H1 (cell line): ENCODE measurements around the gene CHST1. TPM values are rescaled to one million over a fixed set of nuclear protein-coding genes. Genes with fewer than 3 reads are reported as not detected.

Experiments used
- CTCF ChIA-PET: fragments of 300-600 bp; sonication (Branson Sonifier 250); formaldehyde crosslinking; loops from one replicate; lab custom pipeline; 2021; ENCODE audit not compliant: partially characterized antibody; lab: Charles Lee
- POLR2A ChIA-PET: fragments of 300-600 bp; sonication (Branson Sonifier 250); formaldehyde crosslinking; loops from one replicate; lab custom pipeline; 2021; ENCODE audit warnings: inconsistent platforms; ENCODE audit not compliant: partially characterized antibody; lab: Charles Lee
- DNase-seq, 2 experiments: peaks; one replicate each; pipeline versions ENCODE4 v3.0.0 to v3.0.0-alpha.2; 2010 to 2022; ENCODE audit warnings: low spot score in 2 of 2, low read depth in 1 of 2, mixed read lengths in 1 of 2
- FAIRE-seq: peaks from 2 replicates; lab custom pipeline; 2011; peaks lifted over from hg19 to GRCh38; lab: Jason Lieb, UNC
- H2AFZ ChIP-seq: 2 replicates; pipeline ENCODE4 v1.8.1; 2012; ENCODE audit warnings: low read length, inconsistent platforms
- H2AK5ac ChIP-seq: 2 replicates; pipeline ENCODE4 v1.6.1; 2013; ENCODE audit warnings: low read depth, low read length
- H2BK120ac ChIP-seq: replicated peaks from 2 replicates; pipeline ENCODE3; 2013; ENCODE audit warnings: low read depth, low read length, inconsistent platforms
- H2BK12ac ChIP-seq: 2 replicates; pipeline ENCODE4 v1.6.1; 2013; ENCODE audit warnings: low read depth, low read length
- H2BK15ac ChIP-seq: 2 replicates; pipeline ENCODE4 v1.6.1; 2013; ENCODE audit warnings: low read length
- H2BK20ac ChIP-seq: 2 replicates; pipeline ENCODE4 v1.6.1; 2013; ENCODE audit warnings: low read length
- H2BK5ac ChIP-seq: 2 replicates; pipeline ENCODE4 v1.6.1; 2013; ENCODE audit warnings: low read depth, low read length
- H3K14ac ChIP-seq: 2 replicates; pipeline ENCODE4 v1.6.1; 2013; ENCODE audit warnings: inconsistent platforms; ENCODE audit not compliant: insufficient read length
- H3K18ac ChIP-seq: 2 replicates; pipeline ENCODE4 v1.6.1; 2013; ENCODE audit warnings: low read length; ENCODE audit errors: extremely low read depth
- H3K23ac ChIP-seq: 2 replicates; pipeline ENCODE4 v1.6.1; 2013; ENCODE audit warnings: inconsistent platforms; ENCODE audit not compliant: insufficient read length
- H3K23me2 ChIP-seq: 2 replicates; pipeline ENCODE4 v1.6.1; 2013; ENCODE audit warnings: low read depth, low read length
- H3K27ac ChIP-seq: 2 replicates; pipeline ENCODE4 v1.6.1; 2011; ENCODE audit warnings: low read depth, low read length, inconsistent platforms
- H3K27me3 ChIP-seq, 4 experiments: replicated peaks in 1 of 4; 1 replicate in 1 of 4; 2 replicates in 3 of 4; pipeline versions ENCODE4 v1.6.1 to v1.8.1; 2011 to 2013; ENCODE audit warnings: low read length in 3 of 4, mild to moderate bottlenecking in 3 of 4, inconsistent platforms in 2 of 4, mixed read lengths in 2 of 4, moderate library complexity in 1 of 4; ENCODE audit not compliant: control insufficient read depth in 3 of 4, insufficient read depth in 3 of 4; ENCODE audit errors: extremely low read depth in 1 of 4
- H3K36me3 ChIP-seq, 4 experiments: 2 replicates each; pipeline versions ENCODE4 v1.6.1 to v1.8.1; 2011 to 2013; ENCODE audit warnings: mild to moderate bottlenecking in 4 of 4, low read length in 3 of 4, moderate library complexity in 2 of 4, control low read depth in 1 of 4, inconsistent platforms in 1 of 4; ENCODE audit not compliant: insufficient read depth in 4 of 4, control insufficient read depth in 2 of 4
- H3K4ac ChIP-seq: replicated peaks from 2 replicates; pipeline ENCODE3; 2013; ENCODE audit warnings: low read length, low read depth, mixed read lengths, inconsistent platforms; ENCODE audit not compliant: insufficient read length
- H3K4me1 ChIP-seq, 4 experiments: replicated peaks in 1 of 4; 1 replicate in 1 of 4; 2 replicates in 3 of 4; pipeline versions ENCODE4 v1.6.1 to v1.8.1; 2011 to 2013; ENCODE audit warnings: low read length in 3 of 4, inconsistent platforms in 2 of 4, mixed read lengths in 1 of 4; ENCODE audit not compliant: insufficient read depth in 4 of 4, control insufficient read depth in 3 of 4
- H3K4me2 ChIP-seq, 2 experiments: 2 replicates each; pipeline versions ENCODE4 v1.6.1 to v1.8.1; 2011 to 2013; ENCODE audit warnings: low read depth in 2 of 2, low read length in 2 of 2, control low read depth in 1 of 2, inconsistent platforms in 1 of 2, mild to moderate bottlenecking in 1 of 2; ENCODE audit not compliant: insufficient read depth in 1 of 2
- H3K4me3 ChIP-seq, 4 experiments: fragments of 200-600, 300-600 bp in 1 of 4; sonication (generic), shearing (Covaris generic), sonication (Bioruptor Twin) in 1 of 4; 2 replicates each; pipeline versions ENCODE4 v1.5.1 to v1.8.1; 2011 to 2016; ENCODE audit warnings: low read length in 4 of 4, low read depth in 3 of 4, control low read depth in 2 of 4, inconsistent platforms in 2 of 4, mild to moderate bottlenecking in 2 of 4, mixed read lengths in 1 of 4, moderate library complexity in 1 of 4; ENCODE audit not compliant: insufficient read depth in 2 of 4; ENCODE audit errors: extremely low read depth in 1 of 4
- H3K56ac ChIP-seq: replicated peaks from 2 replicates; pipeline ENCODE3; 2013; ENCODE audit warnings: low read depth, mild to moderate bottlenecking, mixed read lengths, low read length, inconsistent platforms; ENCODE audit not compliant: insufficient read length
- H3K79me1 ChIP-seq: 2 replicates; pipeline ENCODE4 v1.6.1; 2013; ENCODE audit warnings: low read depth, low read length, control low read depth
- H3K79me2 ChIP-seq, 2 experiments: 2 replicates each; pipeline versions ENCODE4 v1.6.1 to v1.8.1; 2012 to 2013; ENCODE audit warnings: low read length in 2 of 2, mild to moderate bottlenecking in 2 of 2, inconsistent platforms in 1 of 2; ENCODE audit not compliant: insufficient read depth in 2 of 2, control insufficient read depth in 1 of 2
- H3K9ac ChIP-seq, 4 experiments: replicated peaks in 1 of 4; 1 replicate in 1 of 4; 2 replicates in 3 of 4; pipeline versions ENCODE4 v1.6.1 to v1.8.1; 2011 to 2013; ENCODE audit warnings: low read depth in 3 of 4, low read length in 3 of 4, control low read depth in 2 of 4, mild to moderate bottlenecking in 2 of 4, moderate library complexity in 2 of 4, inconsistent platforms in 1 of 4; ENCODE audit errors: extremely low read depth in 1 of 4
- H3K9me3 ChIP-seq, 2 experiments: 2 replicates each; pipeline versions ENCODE4 v1.6.1 to v1.8.1; 2012 to 2013; ENCODE audit warnings: mild to moderate bottlenecking in 2 of 2, moderate library complexity in 2 of 2, control low read depth in 1 of 2, inconsistent platforms in 1 of 2, low read depth in 1 of 2, low read length in 1 of 2, mixed read lengths in 1 of 2; ENCODE audit not compliant: insufficient read depth in 2 of 2
- H4K20me1 ChIP-seq, 2 experiments: replicated peaks in 1 of 2; 2 replicates each; pipeline versions ENCODE3 to v1.8.1; 2011 to 2013; ENCODE audit warnings: inconsistent platforms in 2 of 2, low read length in 2 of 2, mild to moderate bottlenecking in 1 of 2; ENCODE audit not compliant: insufficient read depth in 2 of 2, control insufficient read depth in 1 of 2
- H4K5ac ChIP-seq: 2 replicates; pipeline ENCODE4 v1.6.1; 2013; ENCODE audit warnings: low read length, low read depth, mixed read lengths, inconsistent platforms; ENCODE audit not compliant: insufficient read length
- H4K8ac ChIP-seq: 2 replicates; pipeline ENCODE4 v1.8.0; 2013; ENCODE audit warnings: mild to moderate bottlenecking, moderate library complexity, low read length, inconsistent platforms; ENCODE audit not compliant: insufficient read depth; ENCODE audit errors: extremely low read depth
- H4K91ac ChIP-seq: replicated peaks from 2 replicates; pipeline ENCODE3; 2013; ENCODE audit warnings: low read length, mixed read lengths, inconsistent platforms; ENCODE audit not compliant: insufficient read length
- CBX5 ChIP-seq: fragments of 300-800, 300-1000 bp; sonication (generic); IDR thresholded peaks from 2 replicates; pipeline ENCODE4 v1.7.1; 2016; ENCODE audit warnings: antibody characterized with exemption, low read length, low read depth
- RNF2 ChIP-seq: fragments of 200-900, 300-1000 bp; sonication (generic); IDR thresholded peaks from 2 replicates; pipeline ENCODE4 v1.7.1; 2016; ENCODE audit warnings: borderline replicate concordance, low read depth, mild to moderate bottlenecking, antibody characterized with exemption, low read length; ENCODE audit not compliant: poor library complexity, severe bottlenecking; ENCODE audit errors: missing control alignments
- SP4 ChIP-seq: IDR thresholded peaks from 2 replicates; pipeline ENCODE4 v1.6.1; 2012; ENCODE audit warnings: low read length, inconsistent platforms
- WGBS, 2 experiments: shearing (Covaris generic) in 1 of 2; methylation state at CpG; one replicate each; pipeline versions ENCODE4 v1.1.6 to v1.1.7; 2013 to 2015; ENCODE audit warnings: low lambda C conversion rate in 2 of 2, mixed read lengths in 2 of 2, inconsistent platforms in 1 of 2, low coverage in 1 of 2, missing lambda C conversion rate in 1 of 2; ENCODE audit not compliant: insufficient replicate concordance in 2 of 2, insufficient coverage in 1 of 2, insufficient read length in 1 of 2; ENCODE audit errors: extremely low coverage in 1 of 2, missing lambda C conversion rate in 1 of 2; 5-methylcytosine and 5-hydroxymethylcytosine counted together
- polyA plus RNA-seq, 7 experiments: library from polyadenylated mRNA; depleted of rRNA in 3 of 7; stranded (reverse) in 5 of 7; unstranded in 2 of 7; fragments of >200 nt in 5 of 7; fragments of 200-250 nt in 2 of 7; gene quantifications; 1 replicate in 5 of 7; 2 replicates in 1 of 7; 4 replicates in 1 of 7; pipeline versions ENCODE4 v1.2.1 to v1.2.3, GENCODE V29; 2011 to 2013; ENCODE audit warnings: missing spikeins in 2 of 7, mixed read lengths in 2 of 7
- total RNA-seq: library from RNA; stranded (reverse); fragmentation: NEBNext Ultra II Directional; extraction: Animal tissue kit (Norgen Biotek cat#: 25700); gene quantifications from 2 replicates; pipeline ENCODE4 v1.2.1, GENCODE V29; 2021

The CHST1 gene
- total and polyA plus RNA-seq, 2 of the 8 experiments (the other 6 are each of a cell fraction or from before 2014, with no cell fraction given), result 1.6 to 3.8 TPM

DNA sequence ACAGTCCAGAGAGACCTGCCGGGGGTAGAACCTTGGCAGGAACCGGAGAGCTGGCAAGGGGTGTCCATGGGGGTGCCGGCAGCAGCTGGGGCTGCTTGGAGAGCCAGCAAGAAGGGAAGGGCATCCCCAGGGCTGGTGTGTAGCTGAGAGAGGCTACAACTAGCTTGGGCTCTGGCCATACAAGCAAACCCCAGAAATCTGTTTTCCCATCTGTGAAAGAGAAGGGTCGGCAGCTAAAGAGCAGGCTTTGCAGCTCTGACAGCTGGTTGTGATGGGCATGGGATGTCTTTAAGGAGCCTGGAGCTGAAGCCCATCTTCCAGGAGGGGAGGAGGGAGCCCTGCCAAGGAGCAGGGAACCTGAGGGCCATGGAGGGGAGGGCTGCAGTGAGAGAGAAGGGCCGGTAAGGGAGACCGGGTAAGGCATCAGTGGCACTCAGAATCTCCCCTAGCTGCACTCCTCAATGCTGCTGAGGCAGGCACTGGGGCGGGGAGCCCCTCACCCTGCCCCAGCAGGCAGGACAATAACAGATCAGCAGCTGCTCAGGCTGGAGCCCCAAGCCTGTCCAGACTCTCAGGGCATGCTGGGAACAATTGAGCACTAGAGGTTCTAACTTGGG lies 3.9 kb downstream of the CHST1 start:
- Histone ChIP-seq H3K14ac (no peak overlapping the region), H3K27me3 (peaks cover 11 to 37% (median 32%) of the 10 kb centered on the region in 4 experiments), H3K56ac (no peak overlapping the region), H3K27ac (no peak overlapping the region), H4K5ac (no peak overlapping the region), H3K79me2 (no peaks in the 10 kb centered on the region), H2BK120ac (no peak overlapping the region), H4K20me1 (peaks cover 0 to 2% of the 10 kb centered on the region in 2 experiments), H2BK15ac (peak overlapping the region; percentile 40; the same call in 1 of the 2 replicates), H2BK12ac (0 out of 2 replicates have a peak overlapping the region, but pooled peaks have one; percentile 39), H3K4me1 (peaks cover 0 to 28% (median 21%) of the 10 kb centered on the region in 4 experiments; a peak in 6 of 7 replicates), H2BK20ac (no peak overlapping the region), H3K9ac (no peak overlapping the region), H3K4ac (no peak overlapping the region), H3K4me3 (no peak overlapping the region), H3K9me3 (no peaks in the 10 kb centered on the region), H3K23me2 (peaks cover 12% of the 10 kb centered on the region; the same call in 1 of the 2 replicates), H2AFZ (no peak overlapping the region), H2BK5ac (no peak overlapping the region; the same call in 1 of the 2 replicates), H4K91ac (no peak overlapping the region), H4K8ac (no peak overlapping the region), H3K18ac (no peak overlapping the region; the same call in 1 of the 2 replicates), H3K4me2 (no peak overlapping the region), H3K23ac (no peak overlapping the region), H3K79me1 (no peaks in the 10 kb centered on the region), H3K36me3 (no peaks in the 10 kb centered on the region), H2AK5ac (no peak overlapping the region)
- DNase-seq, result no peak
- POLR2A ChIA-PET, result no interaction called here
- FAIRE-seq, result no peak
- TF ChIP-seq CBX5, result no peak
- no peak for TF ChIP-seq RNF2
- TF ChIP-seq SP4, result no peak
- CTCF ChIA-PET, result interaction anchor here (1.1 to 9.1 kb wide), 6 partner anchors 15 to 308 kb away, joined by 3 to 89 read pairs (median 6); no protein-coding TSS in a partner anchor
- WGBS, 2 experiments, result 91% methylated on average over 7 of the region's 7 CpGs; no CpG with 5 or more reads in 1 of the 2 experiments
